CD1c-positive myeloid dendritic cell (primary cell): ENCODE data around the gene DGKB.

Experiments used
- DNase-seq: peaks from one replicate; pipeline ENCODE4 v3.0.0-alpha.2; 2016; ENCODE audit errors: extremely low spot score

The DGKB gene

GRCh38 chr7:14902589-14903067, at the start of gene DGKB:
DGKB (minus strand) TSS chr7:14902751.
- no peak for DNase-seq

DNA sequence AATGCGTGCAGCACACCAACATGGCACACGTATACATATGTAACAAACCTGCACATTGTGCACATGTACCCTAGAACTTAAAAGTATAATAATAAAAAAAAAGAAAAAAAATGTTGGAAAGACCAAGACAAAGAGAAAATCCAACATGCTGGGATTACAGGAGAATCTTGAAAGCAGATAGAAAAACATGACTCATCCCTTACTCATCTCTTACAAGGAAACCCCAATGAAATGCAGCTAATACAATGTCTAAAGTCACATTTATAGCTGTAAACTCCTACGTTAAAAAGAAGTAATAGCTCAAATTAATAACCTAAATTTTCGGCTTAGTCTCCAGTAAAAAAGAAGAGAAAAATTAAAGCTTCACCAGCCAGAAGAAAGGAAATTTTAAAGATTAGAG, 47.5 kb upstream of the DGKB start:
- DNase-seq: no peak

DNA sequence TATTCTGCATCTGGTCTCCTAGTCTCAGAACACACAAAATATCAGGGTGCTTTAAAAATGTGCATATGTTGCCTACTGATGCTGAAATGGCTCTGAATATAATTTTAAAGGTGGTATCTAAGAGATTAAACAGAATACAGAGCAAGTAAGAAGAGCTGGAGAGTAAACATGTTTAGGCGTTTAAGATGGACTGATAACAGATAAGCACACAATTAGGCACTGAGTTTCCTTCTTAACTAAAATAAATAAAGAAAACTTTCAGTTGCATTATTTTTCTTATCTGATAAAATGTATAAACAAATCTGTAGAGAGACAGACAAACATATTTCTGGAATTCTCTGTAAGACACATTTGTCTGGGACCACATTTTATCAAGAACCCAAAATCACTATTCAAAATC, 35.6 kb upstream of the DGKB start:
- DNase-seq: no peak

GRCh38 chr7:14937581-14937980, 35.0 kb upstream of the DGKB start:
- DNase-seq: peak; percentile 12

- DNase-seq: no peak
Observed at GRCh38 chr7:14936554-14936953, 34.0 kb upstream of the DGKB start.

GRCh38 chr7:14934839-14935238, 32.3 kb upstream of the DGKB start:
- DNase-seq: no peak

- no peak for DNase-seq
Observed at GRCh38 chr7:14931511-14932215, 29.1 kb upstream of the DGKB start.

DNA sequence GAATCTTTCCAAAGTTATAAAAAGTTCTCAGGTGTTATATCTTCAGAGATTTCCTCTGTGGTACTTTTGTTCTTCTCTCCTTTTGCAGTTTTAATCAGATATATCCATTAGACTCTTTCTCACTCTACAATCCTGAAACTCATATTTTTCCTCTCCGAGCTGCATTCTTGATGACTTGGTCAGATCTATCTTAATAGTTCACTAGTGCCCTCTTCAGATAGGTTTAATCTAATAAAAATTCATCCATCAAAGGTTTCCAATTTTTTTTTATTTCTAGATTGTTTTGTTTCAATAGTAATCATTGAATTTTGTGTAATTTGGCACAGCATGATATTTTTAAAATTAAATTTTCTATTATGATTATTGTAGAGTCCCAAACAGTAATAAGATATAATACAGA, 21.8 kb upstream of the DGKB start:
- DNase-seq: no peak

DNA sequence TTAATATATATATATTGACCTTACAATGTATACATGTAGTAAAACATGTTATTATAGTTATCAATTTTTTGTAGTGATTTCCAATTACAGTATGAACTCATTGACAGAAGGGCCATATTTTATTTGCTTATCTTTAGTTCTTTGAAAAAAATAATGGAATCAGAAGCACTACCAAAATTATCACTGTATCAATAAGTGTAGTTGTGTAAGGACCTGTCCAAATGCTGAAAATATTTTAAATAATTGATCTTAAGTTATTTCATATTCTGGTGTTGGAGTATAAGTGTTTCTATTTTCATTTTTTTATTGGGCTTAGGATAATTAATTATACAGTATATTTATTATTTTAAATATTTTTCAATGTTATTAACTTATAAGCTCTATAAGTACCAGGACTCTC, 8.5 kb upstream of the DGKB start:
- no peak for DNase-seq

- no peak for DNase-seq
Observed at GRCh38 chr7:14908697-14909096, 6.1 kb upstream of the DGKB start.

DNA sequence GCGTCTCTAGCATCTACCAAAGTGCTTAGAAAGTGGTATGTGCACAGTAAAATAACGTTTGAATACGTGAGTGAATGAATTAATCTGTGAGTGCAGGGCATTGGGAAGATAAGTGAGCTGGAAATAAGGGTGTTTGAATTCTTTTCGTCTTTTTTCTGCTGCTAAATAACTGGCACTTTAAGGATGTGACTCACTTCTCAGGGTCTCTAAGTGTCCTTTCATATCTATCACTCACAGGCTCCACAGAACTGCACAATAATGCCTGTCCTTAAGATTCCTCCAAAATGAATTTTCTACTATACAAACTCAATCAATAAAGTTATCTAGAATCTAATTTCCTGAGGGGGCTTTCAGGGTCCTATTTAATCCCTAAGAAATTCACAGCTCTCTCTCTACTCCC, 3.2 kb upstream of the DGKB start:
- DNase-seq: no peak

GRCh38 chr7:14900051-14900450, 2.5 kb downstream of the DGKB start:
- DNase-seq: no peak

GRCh38 chr7:14899030-14899429, 3.5 kb downstream of the DGKB start:
- no peak for DNase-seq

DNA sequence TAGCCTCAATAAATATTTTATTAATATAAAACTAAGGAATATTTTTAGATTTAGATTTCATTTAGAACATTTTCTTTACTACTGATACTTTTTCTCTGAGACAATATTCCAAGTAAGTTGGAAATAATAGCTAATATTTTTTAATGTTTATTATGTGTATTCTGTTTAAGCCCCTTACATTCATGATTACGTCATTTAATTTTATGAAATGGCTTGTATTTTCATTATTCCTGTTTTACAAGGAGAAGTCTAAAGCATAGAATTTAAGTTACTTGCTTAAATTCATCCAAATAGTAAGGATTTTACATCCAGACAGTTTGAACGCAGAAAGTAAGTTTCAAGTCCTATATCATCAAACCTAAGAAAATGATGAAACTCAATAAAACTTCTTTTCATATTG, 6.1 kb downstream of the DGKB start:
- DNase-seq: no peak

DNA sequence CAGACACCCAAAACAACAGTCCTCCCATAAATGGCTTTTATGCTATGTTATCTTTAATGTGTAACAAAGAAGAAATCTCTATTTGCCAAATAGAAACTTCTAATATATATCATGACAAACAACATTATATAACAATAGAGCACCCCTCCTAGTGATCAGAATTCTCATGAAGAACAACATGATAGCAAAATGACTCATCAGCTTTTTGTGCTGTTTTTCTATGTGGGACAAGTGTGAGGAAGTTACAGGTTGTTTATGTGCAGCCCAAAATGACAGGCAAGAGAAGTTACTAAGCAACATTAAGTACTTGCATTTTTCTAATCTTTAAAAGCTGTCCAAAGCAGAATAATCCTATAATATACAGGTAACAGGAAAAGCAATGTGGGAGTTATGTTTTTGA, 7.7 kb downstream of the DGKB start:
- no peak for DNase-seq

DNA sequence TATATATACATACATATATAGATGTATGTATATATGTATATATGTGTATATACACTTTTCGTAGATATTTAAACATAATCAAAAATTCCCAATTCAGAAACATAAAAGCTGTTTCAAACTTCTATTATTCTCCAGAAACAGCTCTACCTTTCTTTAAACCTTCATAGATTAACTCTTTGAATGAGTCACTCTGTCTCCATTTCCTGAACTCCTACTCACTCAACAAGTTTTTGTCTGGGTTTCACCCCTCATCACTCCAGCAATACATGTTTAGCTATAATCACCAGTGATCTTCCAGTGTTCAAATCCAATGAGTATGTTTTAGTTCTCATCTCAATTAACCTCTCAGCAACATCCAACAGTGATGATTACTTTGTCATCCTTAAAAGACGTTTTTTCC, 9.6 kb downstream of the DGKB start:
- no peak for DNase-seq

- DNase-seq: no peak
Observed at GRCh38 chr7:14891289-14891688, 11.3 kb downstream of the DGKB start.

- DNase-seq: no peak
Observed at GRCh38 chr7:14888962-14889361, 13.6 kb downstream of the DGKB start.

DNA sequence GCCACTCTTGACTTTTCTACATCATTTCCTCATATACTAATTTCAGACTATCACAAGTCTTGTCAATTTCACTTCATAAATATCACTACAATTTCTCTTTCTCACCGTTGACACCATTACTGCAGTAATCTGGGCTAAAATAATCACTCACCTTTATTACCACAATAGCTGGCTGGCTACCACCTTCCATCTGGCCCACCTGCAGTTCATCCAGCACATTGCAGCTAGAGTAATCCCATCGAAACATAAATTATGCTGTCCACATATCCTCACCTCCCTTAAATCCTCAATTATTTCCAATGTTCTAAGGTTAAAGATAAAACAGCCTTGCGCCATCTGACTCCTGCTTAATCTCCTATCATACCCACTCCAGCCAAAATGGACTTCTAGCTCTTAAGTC, 16.0 kb downstream of the DGKB start:
- no peak for DNase-seq

DNA sequence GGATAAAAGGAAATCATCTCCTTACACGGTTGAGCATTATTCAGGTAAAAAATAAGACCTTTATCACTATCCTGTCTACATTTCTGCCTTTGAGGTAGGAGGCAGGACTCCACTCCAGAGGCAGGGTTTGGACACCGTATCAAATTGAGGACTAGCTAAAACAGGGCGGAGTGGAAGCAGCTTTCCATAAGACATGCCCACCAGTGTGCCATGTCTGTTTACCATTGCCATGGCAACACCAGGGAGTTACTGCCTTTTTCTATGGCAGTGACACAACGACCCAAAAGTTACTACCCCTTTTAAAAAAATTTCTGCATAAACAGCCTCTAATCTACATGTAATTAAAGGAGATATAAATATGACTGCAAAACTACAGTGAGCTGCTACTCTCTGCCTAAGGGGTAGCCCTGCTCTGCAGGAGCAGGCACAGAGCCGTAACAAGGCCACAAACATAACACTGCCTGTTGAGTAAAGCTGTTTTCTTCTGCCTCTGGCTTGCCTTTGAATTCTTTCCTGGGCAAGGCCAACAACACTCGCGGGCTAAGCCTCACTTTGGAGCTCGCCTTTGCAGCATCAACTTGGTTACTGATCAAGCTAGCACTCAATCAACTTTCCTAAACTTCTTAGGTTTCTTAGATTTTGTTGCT, 26.5 kb downstream of the DGKB start:
- no peak for DNase-seq

DNA sequence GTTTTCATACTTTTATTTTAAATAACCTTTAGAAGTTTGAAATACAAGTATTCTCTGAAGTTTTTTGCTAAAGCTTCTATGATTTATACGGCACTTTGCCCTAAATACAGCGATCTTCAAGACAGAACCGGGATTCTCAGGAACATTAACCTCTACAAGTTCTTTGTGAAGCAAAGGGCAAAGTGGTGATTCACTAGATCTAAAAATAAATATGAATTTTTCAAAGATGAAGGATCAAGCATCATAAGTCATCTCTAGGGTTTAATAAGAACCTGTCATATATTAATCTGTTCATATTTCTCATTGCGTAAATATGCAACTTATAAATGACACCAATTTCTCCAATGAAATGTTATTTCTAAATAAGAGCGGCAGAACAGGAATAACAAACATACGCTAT, 30.7 kb downstream of the DGKB start:
- no peak for DNase-seq

GRCh38 chr7:14870394-14870793, 32.2 kb downstream of the DGKB start:
- DNase-seq: no peak

DNA sequence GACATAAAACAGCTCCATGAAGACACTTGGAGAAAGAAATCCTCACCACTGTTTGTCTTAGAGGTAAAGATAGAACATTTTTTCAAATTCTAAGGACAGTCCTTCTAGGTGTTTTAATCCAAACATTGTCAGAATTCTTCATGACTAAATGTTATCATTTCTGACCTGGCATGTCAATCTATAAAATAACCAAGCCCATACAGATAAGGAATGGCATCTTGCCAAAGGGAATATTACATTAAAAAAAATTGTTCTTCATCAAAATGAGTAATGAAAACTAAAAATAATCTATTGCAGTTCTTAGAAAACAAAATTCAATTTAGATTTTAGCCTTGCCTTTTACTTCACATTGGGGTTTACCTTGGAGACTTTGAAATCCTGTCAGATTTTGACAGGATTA, 33.6 kb downstream of the DGKB start:
- DNase-seq: no peak

DNA sequence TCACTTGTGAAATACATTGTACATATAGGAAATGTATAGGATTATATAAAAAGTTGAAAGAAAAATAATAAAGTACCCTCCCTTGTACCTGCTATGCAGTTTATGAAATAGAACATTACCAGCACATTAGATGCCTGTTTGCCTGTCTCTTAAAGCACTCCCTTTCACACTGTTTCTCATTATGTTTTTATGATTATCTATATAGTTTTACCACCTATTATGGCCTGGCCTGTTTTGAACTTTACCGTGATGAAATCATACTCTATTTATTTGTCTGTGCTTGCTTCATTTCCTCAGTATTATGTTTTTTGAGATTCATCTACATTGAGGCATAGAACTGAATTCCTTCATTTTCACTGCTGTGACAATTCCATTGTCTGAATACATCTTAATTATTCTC, 41.1 kb downstream of the DGKB start:
- no peak for DNase-seq
